HepG2 (cell line): ENCODE data around the gene RBPMS2. TPM values are rescaled to one million over a fixed set of nuclear protein-coding genes. Genes with fewer than 3 reads are reported as not detected.
"Not testable (repeated sequence)": the region's sequence is repeated elsewhere in the genome, so short reads cannot be mapped to it uniquely, and the experiment has no call there.

Source experiments
- ATAC-seq: fragments of 200-7000 bp; cut with Tn5 transposase; 3 replicates; pipeline ENCODE4 v1.9.1; 2020; ENCODE audit warnings: mild to moderate bottlenecking, moderate library complexity
- BruUV-seq: library from RNA; stranded (reverse); fragments of 400-500 nt; replicated peaks from 2 replicates; lab custom pipeline; 2021; lab: Mats Ljungman, UMichigan
- CTCF ChIA-PET: fragments of 300-600 bp; formaldehyde crosslinking; extraction: SDS; loops from one replicate; lab custom pipeline; 2021; ENCODE audit warnings: low total read pairs, inconsistent platforms, low intra/inter-chr PET ratio; lab: Yijun Ruan, JAX
- POLR2A ChIA-PET: fragments of 350-600 bp; sonication (Branson Sonifier 250); formaldehyde crosslinking; loops from one replicate; lab custom pipeline; 2020; ENCODE audit warnings: antibody characterized with exemption, inconsistent platforms; lab: Yijun Ruan, JAX
- DNase-seq: peaks from one replicate; pipeline ENCODE4 v3.0.0-alpha.2; 2015; ENCODE audit warnings: low spot score
- FAIRE-seq: peaks from 3 replicates; lab custom pipeline; 2011; peaks lifted over from hg19 to GRCh38; lab: Jason Lieb, UNC
- H2AFZ ChIP-seq: one replicate; pipeline ENCODE4 v1.6.1; 2011; ENCODE audit warnings: low read length, inconsistent platforms
- H3K27ac ChIP-seq: fragments of 300-600 bp; 3 replicates; pipeline ENCODE4 v1.8.0; 2011; ENCODE audit warnings: mixed run types, mild to moderate bottlenecking, mixed read lengths, low read length, inconsistent platforms; ENCODE audit not compliant: insufficient read depth; ENCODE audit errors: extremely low read length
- H3K27me3 ChIP-seq, 2 experiments: fragments of 200-600 bp in 1 of 2; 2 replicates in 1 of 2; 3 replicates in 1 of 2; pipeline versions ENCODE4 v1.6.0 to v1.8.0; 2011; ENCODE audit warnings: low read length in 2 of 2, mild to moderate bottlenecking in 2 of 2, moderate library complexity in 2 of 2, inconsistent platforms in 1 of 2; ENCODE audit not compliant: insufficient read depth in 2 of 2, control insufficient read depth in 1 of 2
- H3K36me3 ChIP-seq, 2 experiments: fragments of 200-600 bp in 1 of 2; replicated peaks in 1 of 2; 2 replicates in 1 of 2; 3 replicates in 1 of 2; pipeline versions ENCODE4 v1.5.1 to v1.8.0; 2011; ENCODE audit warnings: low read length in 2 of 2, inconsistent platforms in 1 of 2; ENCODE audit not compliant: insufficient read depth in 2 of 2, control insufficient read depth in 1 of 2
- H3K4me1 ChIP-seq: 2 replicates; pipeline ENCODE4 v1.5.1; 2012; ENCODE audit warnings: low read length, inconsistent platforms; ENCODE audit not compliant: insufficient read depth
- H3K4me2 ChIP-seq: 2 replicates; pipeline ENCODE4 v1.6.0; 2011; ENCODE audit warnings: low read depth, low read length, inconsistent platforms
- H3K4me3 ChIP-seq, 3 experiments: fragments of 200-600 bp in 1 of 3; sonication (generic), shearing (Covaris generic) in 1 of 3; replicated peaks in 1 of 3; 2 replicates each; pipeline ENCODE4 v1.5.1; 2011 to 2016; ENCODE audit warnings: low read length in 3 of 3, inconsistent platforms in 2 of 3, low read depth in 2 of 3, mild to moderate bottlenecking in 2 of 3, control low read depth in 1 of 3, mixed read lengths in 1 of 3; ENCODE audit not compliant: insufficient read depth in 1 of 3
- H3K79me2 ChIP-seq: one replicate; pipeline ENCODE4 v1.6.1; 2011; ENCODE audit warnings: low read length, inconsistent platforms; ENCODE audit not compliant: insufficient read depth
- H3K9ac ChIP-seq: 2 replicates; pipeline ENCODE4 v1.6.0; 2011; ENCODE audit warnings: mild to moderate bottlenecking, low read depth, low read length, inconsistent platforms; ENCODE audit not compliant: insufficient read depth
- H3K9me3 ChIP-seq: 2 replicates; pipeline ENCODE4 v1.5.1; 2012; ENCODE audit warnings: mild to moderate bottlenecking, low read length
- H4K20me1 ChIP-seq: 2 replicates; pipeline ENCODE4 v1.6.0; 2011; ENCODE audit warnings: inconsistent platforms, mild to moderate bottlenecking, low read length, moderate library complexity; ENCODE audit not compliant: insufficient read depth
- ZKSCAN5 ChIP-seq: sonication (generic); formaldehyde crosslinking; IDR thresholded peaks from 2 replicates; pipeline ENCODE4 v1.5.1; 2020; ENCODE audit warnings: mild to moderate bottlenecking, missing genetic modification reagents
- WGBS: methylation state at CpG from one replicate; pipeline ENCODE4 v1.1.6; 2017; ENCODE audit warnings: low lambda C conversion rate; 5-methylcytosine and 5-hydroxymethylcytosine counted together
- in situ Hi-C: cut with HindIII; loops from 2 replicates; pipeline ENCODE4 v1.10.0; 2017; ENCODE audit warnings: low pct_unique_long_range_greater_than_20kb; ENCODE audit not compliant: extremely low pct_ligation_motif_present
- intact Hi-C: fragments of 100-400 bp; cut with micrococcal nuclease; formaldehyde crosslinking; loops from one replicate; pipeline ENCODE4 v1.10.0; 2022; ENCODE audit not compliant: unreplicated experiment
- polyA plus RNA-seq, 8 experiments: library from polyadenylated mRNA; depleted of rRNA in 3 of 8; stranded (reverse) in 7 of 8; unstranded in 1 of 8; fragments of >200 nt; fragmentation: Illumina TruSeq in 4 of 8; extraction: Trizol in 4 of 8; gene quantifications; 2 replicates each; pipeline versions ENCODE4 v1.2.1 to v1.2.3, GENCODE V29; 2011 to 2016; ENCODE audit warnings: low read depth in 4 of 8, missing spikeins in 1 of 8, mixed read lengths in 1 of 8; ENCODE audit not compliant: insufficient read depth in 1 of 8
- total RNA-seq, 5 experiments: library from RNA; depleted of rRNA; stranded (reverse); fragments of >200 nt; fragmentation: Illumina TruSeq; extraction: Trizol; gene quantifications; 2 replicates each; pipeline ENCODE4 v1.2.3, GENCODE V29; 2016; ENCODE audit warnings: low read depth in 1 of 5
- TF ChIP-seq, protein P1 (sequence below), 2 experiments: sonication (generic) in 1 of 2; formaldehyde crosslinking in 1 of 2; IDR thresholded peaks; 2 replicates each; pipeline versions ENCODE4 v1.5.1 to v1.6.1; 2011 to 2020; ENCODE audit warnings: borderline replicate concordance in 1 of 2, low read depth in 1 of 2, low read length in 1 of 2, mild to moderate bottlenecking in 1 of 2, missing genetic modification reagents in 1 of 2, moderate library complexity in 1 of 2

Gene RBPMS2
- total and polyA plus RNA-seq, 2 of the 13 experiments (the other 11 are each of a cell fraction or from before 2014, with no cell fraction given) = 0.08 TPM; not detected in 1

DNA sequence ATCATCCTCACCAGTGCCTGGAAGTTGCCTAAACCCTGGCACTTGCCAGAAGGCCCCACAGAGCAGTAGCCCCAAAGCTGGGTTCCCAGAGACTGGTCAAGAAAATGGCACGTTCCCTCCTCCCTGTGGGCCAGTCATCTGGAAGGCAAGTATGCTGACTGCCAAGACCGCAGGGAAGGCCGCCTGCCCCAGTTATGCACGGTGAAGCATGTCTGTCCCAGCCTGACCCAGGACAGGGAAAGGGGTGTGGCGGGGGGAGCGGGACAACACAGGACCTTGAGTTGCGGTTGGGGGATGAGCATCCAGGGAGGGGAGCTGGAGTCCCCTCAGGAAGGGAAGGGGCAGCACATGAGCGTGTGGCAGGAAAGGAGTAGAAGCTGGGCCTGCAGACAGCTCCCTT, 33.0 kb downstream of the RBPMS2 start:
- H3K36me3 ChIP-seq = no peaks in the 10 kb centered on the region
- H3K9ac ChIP-seq = no peak overlapping the region
- no peaks in the 10 kb centered on the region for H4K20me1 ChIP-seq
- no peak overlapping the region for H2AFZ ChIP-seq
- ChIA-PET CTCF (no interaction called here), POLR2A (no interaction called here)
- no peaks in the 10 kb centered on the region for H3K79me2 ChIP-seq
- H3K9me3 ChIP-seq = no peaks in the 10 kb centered on the region
- no peak overlapping the region for H3K27ac ChIP-seq
- WGBS = 36% methylated on average over 6 of the region's 8 CpGs
- TF ChIP-seq ZKSCAN5 = no peak
- TF ChIP-seq, protein P1, sequence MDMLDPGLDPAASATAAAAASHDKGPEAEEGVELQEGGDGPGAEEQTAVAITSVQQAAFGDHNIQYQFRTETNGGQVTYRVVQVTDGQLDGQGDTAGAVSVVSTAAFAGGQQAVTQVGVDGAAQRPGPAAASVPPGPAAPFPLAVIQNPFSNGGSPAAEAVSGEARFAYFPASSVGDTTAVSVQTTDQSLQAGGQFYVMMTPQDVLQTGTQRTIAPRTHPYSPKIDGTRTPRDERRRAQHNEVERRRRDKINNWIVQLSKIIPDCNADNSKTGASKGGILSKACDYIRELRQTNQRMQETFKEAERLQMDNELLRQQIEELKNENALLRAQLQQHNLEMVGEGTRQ (IDR thresholded peaks at IDR 0.05; ENCODE audit: low read depth, low read length) = no peak
- TF ChIP-seq, protein P1 (CRISPR knock-in tag; IDR thresholded peaks at IDR 0.05; ENCODE audit: borderline replicate concordance) = no peak
- BruUV-seq = no TSS peak
- peaks cover 13 to 65% of the 10 kb centered on the region in 2 experiments; a peak in 4 of 5 replicates for H3K27me3 ChIP-seq
- intact Hi-C loops = no loop called here
- in situ Hi-C loops = no loop called here
- ATAC-seq (no peak), FAIRE-seq (no peak), DNase-seq (no peak)
- H3K4me3 ChIP-seq = no peak overlapping the region
- H3K4me1 ChIP-seq = no peaks in the 10 kb centered on the region
- no peak overlapping the region for H3K4me2 ChIP-seq

DNA sequence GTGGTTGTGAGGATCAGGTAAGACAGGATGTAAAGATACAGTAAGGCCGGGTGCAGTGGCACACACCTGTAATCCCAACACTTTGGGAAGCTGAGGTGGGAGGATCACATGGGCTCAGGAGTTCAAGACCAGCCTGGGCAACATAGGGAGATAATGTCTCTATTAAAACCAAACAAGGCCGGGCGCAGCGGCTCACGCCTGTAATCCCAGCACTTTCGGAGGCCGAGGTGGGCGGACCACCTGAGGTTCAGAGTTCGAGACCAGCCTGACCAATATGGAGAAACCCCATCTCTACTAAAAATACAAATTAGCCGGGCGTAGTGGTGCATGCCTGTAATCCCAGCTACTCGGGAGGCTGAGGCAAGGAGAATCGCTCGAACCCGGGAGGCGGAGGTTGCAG, 33.7 kb downstream of the RBPMS2 start:
- FAIRE-seq, in situ Hi-C loops, H3K9ac ChIP-seq, H4K20me1 ChIP-seq, H2AFZ ChIP-seq, H3K36me3 ChIP-seq, H3K79me2 ChIP-seq, BruUV-seq, H3K4me3 ChIP-seq, H3K9me3 ChIP-seq, H3K4me2 ChIP-seq, CTCF ChIA-PET, POLR2A ChIA-PET, ATAC-seq, H3K4me1 ChIP-seq, intact Hi-C loops, H3K27ac ChIP-seq, DNase-seq: not testable (repeated sequence)
- WGBS = 72% methylated on average over 11 of the region's 16 CpGs
- H3K27me3 ChIP-seq = peaks cover 13 to 61% of the 10 kb centered on the region in 2 experiments; a peak in 4 of 5 replicates
